ENCODE results near the gene CMTM7. TPM values are rescaled to one million over a fixed set of nuclear protein-coding genes. Genes with fewer than 3 reads are reported as not detected.

CMTM7 gene
- total and polyA plus RNA-seq, 9 of the 15 experiments (the other 6 are each of a cell fraction or from before 2014, with no cell fraction given), result 0.03 to 1.6 (median 0.42) TPM; not detected in 4

- TF ChIP-seq SMC3 (conservative IDR thresholded peaks at IDR 0.05; ENCODE audit: insufficient read depth, low read depth, low read length) (peak; percentile 86), POLR3A (IDR thresholded peaks at IDR 0.05; ENCODE audit: borderline replicate concordance, extremely low read depth, insufficient read depth, insufficient read length) (no peak), MAZ (CRISPR knock-in tag; conservative IDR thresholded peaks at IDR 0.05 in 1 of 2, IDR thresholded peaks at IDR 0.05 in 1 of 2) (peak in 1 of 2 experiments; percentile 69; a peak in 2 of 4 replicates), DPF2 (IDR thresholded peaks at IDR 0.05) (no peak), NRF1 (conservative IDR thresholded peaks at IDR 0.05 in 1 of 2, IDR thresholded peaks at IDR 0.05 in 1 of 2) (peak; percentile 35 to 46; a peak in 3 of 4 replicates), DEAF1 (CRISPR knock-in tag; IDR thresholded peaks at IDR 0.05) (peak; percentile 34; the same call in 1 of the 2 replicates), KLF16 (IDR thresholded peaks at IDR 0.05) (0 out of 2 replicates have a peak, but pooled peaks have one; percentile 17)
These were observed 75.8 kb downstream of the CMTM7 start (continued) for GRCh38 chr3:32467333-32468070.

Data from K562 (cell line).